Midbrain (tissue), 1 donor: ENCODE results near the gene LYRM7.
"Not testable (repeated sequence)": the region's sequence is repeated elsewhere in the genome, so short reads cannot be mapped to it uniquely, and the experiment has no call there.

Experiments used
- DNase-seq: peaks from one replicate; lab custom pipeline; 2025; lab: John Stamatoyannopoulos, UW

The LYRM7 gene

GRCh38 chr5:131221008-131221703 lies 50.4 kb downstream of the LYRM7 start:
- no peak for DNase-seq

GRCh38 chr5:131221888-131222287 lies 51.1 kb downstream of the LYRM7 start:
- DNase-seq = no peak

GRCh38 chr5:131222731-131223130 lies 52.0 kb downstream of the LYRM7 start:
- no peak for DNase-seq

- no peak for DNase-seq
Observed at GRCh38 chr5:131223751-131224386, 53.1 kb downstream of the LYRM7 start.

- DNase-seq = peak; percentile 41
Observed at GRCh38 chr5:131224387-131225201, 53.9 kb downstream of the LYRM7 start.

- DNase-seq = no peak
Observed at GRCh38 chr5:131225282-131225974, 54.7 kb downstream of the LYRM7 start.

- no peak for DNase-seq
Observed at GRCh38 chr5:131226899-131227298, 56.2 kb downstream of the LYRM7 start.

GRCh38 chr5:131228646-131229045 lies 57.9 kb downstream of the LYRM7 start:
- no peak for DNase-seq

- DNase-seq = no peak
Observed at GRCh38 chr5:131229623-131230022, 58.9 kb downstream of the LYRM7 start.

- DNase-seq = peak; percentile 48
Observed at GRCh38 chr5:131230406-131230805, 59.7 kb downstream of the LYRM7 start.

GRCh38 chr5:131239686-131240085 lies 68.9 kb downstream of the LYRM7 start:
- DNase-seq = no peak

GRCh38 chr5:131242728-131243255 lies 72.0 kb downstream of the LYRM7 start:
- DNase-seq = no peak

GRCh38 chr5:131245312-131245711 lies 74.6 kb downstream of the LYRM7 start:
- DNase-seq = no peak

- no peak for DNase-seq
Observed at GRCh38 chr5:131245948-131246347, 75.2 kb downstream of the LYRM7 start.

GRCh38 chr5:131246504-131246903 lies 75.8 kb downstream of the LYRM7 start:
- no peak for DNase-seq

GRCh38 chr5:131250751-131251475 lies 80.2 kb downstream of the LYRM7 start:
- no peak for DNase-seq

- DNase-seq = peak; percentile 27
Observed at GRCh38 chr5:131252824-131253171, 82.1 kb downstream of the LYRM7 start.

GRCh38 chr5:131254025-131254424 lies 83.3 kb downstream of the LYRM7 start:
- DNase-seq = not testable (repeated sequence)

GRCh38 chr5:131254741-131255140 lies 84.0 kb downstream of the LYRM7 start:
- no peak for DNase-seq
